ENCODE data around the gene MAGI2.

GRCh38 chr7:77967429-77967828, 1486.0 kb downstream of the MAGI2 start:
- TF ChIP-seq POLR2A (IDR thresholded peaks at IDR 0.05; ENCODE audit: low read length), result no peak
- no peak for TF ChIP-seq GATA1 (IDR thresholded peaks at IDR 0.05; ENCODE audit: low read depth, low read length)
